Endodermal cell (in vitro differentiated cells): ENCODE data around the gene FXR1. TPM values are rescaled to one million over a fixed set of nuclear protein-coding genes. Genes with fewer than 3 reads are reported as not detected.
"Not testable (repeated sequence)": the region's sequence is repeated elsewhere in the genome, so short reads cannot be mapped to it uniquely, and the experiment has no call there.

Source experiments
- DNase-seq: peaks from one replicate; pipeline ENCODE4 v3.0.0-alpha.2; 2017
- H3K27ac ChIP-seq: 2 replicates; pipeline ENCODE4 v1.5.1; 2013; ENCODE audit warnings: mild to moderate bottlenecking, low read depth, low read length, moderate library complexity
- H3K27me3 ChIP-seq: 2 replicates; pipeline ENCODE4 v1.6.1; 2013; ENCODE audit warnings: mild to moderate bottlenecking, low read length, moderate library complexity; ENCODE audit not compliant: insufficient read depth, control insufficient read depth, poor library complexity, severe bottlenecking
- H3K36me3 ChIP-seq: 2 replicates; pipeline ENCODE4 v1.7.0; 2013; ENCODE audit warnings: mild to moderate bottlenecking, low read length, moderate library complexity; ENCODE audit not compliant: control insufficient read depth, insufficient read depth
- H3K4me1 ChIP-seq: one replicate; pipeline ENCODE4 v1.7.0; 2013; ENCODE audit warnings: low read length; ENCODE audit not compliant: control insufficient read depth, insufficient read depth
- H3K4me3 ChIP-seq: 2 replicates; pipeline ENCODE4 v1.5.1; 2013; ENCODE audit warnings: mild to moderate bottlenecking, low read length, moderate library complexity
- H3K9ac ChIP-seq: 2 replicates; pipeline ENCODE4 v1.6.1; 2013; ENCODE audit warnings: mild to moderate bottlenecking, low read length, moderate library complexity; ENCODE audit not compliant: poor library complexity, severe bottlenecking; ENCODE audit errors: extremely low read depth
- H3K9me3 ChIP-seq: 2 replicates; pipeline ENCODE4 v1.6.1; 2013; ENCODE audit warnings: mild to moderate bottlenecking, low read length, moderate library complexity; ENCODE audit not compliant: control insufficient read depth
- H3K27ac Mint-ChIP-seq: 2 replicates; pipeline ENCODE4 v1.8.0; 2020; ENCODE audit warnings: mixed read lengths
- H3K27me3 Mint-ChIP-seq: 2 replicates; pipeline ENCODE4 v1.8.0; 2021; ENCODE audit warnings: mild to moderate bottlenecking, mixed read lengths; ENCODE audit not compliant: insufficient read depth
- H3K36me3 Mint-ChIP-seq: 2 replicates; pipeline ENCODE4 v1.8.0; 2020; ENCODE audit warnings: low read depth, mixed read lengths
- H3K4me1 Mint-ChIP-seq: 2 replicates; pipeline ENCODE4 v1.8.0; 2020; ENCODE audit warnings: mixed read lengths
- H3K4me3 Mint-ChIP-seq: 2 replicates; pipeline ENCODE4 v1.8.0; 2020; ENCODE audit warnings: mild to moderate bottlenecking, moderate library complexity, mixed read lengths
- H3K9me3 Mint-ChIP-seq: 2 replicates; pipeline ENCODE4 v1.8.0; 2020; ENCODE audit warnings: mild to moderate bottlenecking, mixed read lengths
- WGBS, 2 experiments: methylation state at CpG; one replicate each; pipeline versions ENCODE4 v1.1.5 to v1.1.7; 2013; ENCODE audit warnings: missing lambda C conversion rate in 2 of 2, mixed read lengths in 1 of 2; ENCODE audit not compliant: insufficient coverage in 1 of 2, insufficient read length in 1 of 2; 5-methylcytosine and 5-hydroxymethylcytosine counted together
- total RNA-seq, 2 donors: library from RNA; stranded (reverse); fragmentation: NEBNext Ultra II Directional in 1 of 2; extraction: Animal tissue kit (Norgen Biotek cat#: 25700) in 1 of 2; gene quantifications; 2 replicates in 1 of 2; 3 replicates in 1 of 2; pipeline ENCODE4 v1.2.1, GENCODE V29; 2021
- TF ChIP-seq, protein P1 (sequence below): fragments of 200-600 bp; sonication (generic); conservative IDR thresholded peaks from 2 replicates; pipeline ENCODE4 v1.5.0; 2021; ENCODE audit warnings: antibody characterized with exemption, mild to moderate bottlenecking

Gene FXR1
- total RNA-seq, 2 donors from 2014 or later = 252 to 298 TPM

DNA sequence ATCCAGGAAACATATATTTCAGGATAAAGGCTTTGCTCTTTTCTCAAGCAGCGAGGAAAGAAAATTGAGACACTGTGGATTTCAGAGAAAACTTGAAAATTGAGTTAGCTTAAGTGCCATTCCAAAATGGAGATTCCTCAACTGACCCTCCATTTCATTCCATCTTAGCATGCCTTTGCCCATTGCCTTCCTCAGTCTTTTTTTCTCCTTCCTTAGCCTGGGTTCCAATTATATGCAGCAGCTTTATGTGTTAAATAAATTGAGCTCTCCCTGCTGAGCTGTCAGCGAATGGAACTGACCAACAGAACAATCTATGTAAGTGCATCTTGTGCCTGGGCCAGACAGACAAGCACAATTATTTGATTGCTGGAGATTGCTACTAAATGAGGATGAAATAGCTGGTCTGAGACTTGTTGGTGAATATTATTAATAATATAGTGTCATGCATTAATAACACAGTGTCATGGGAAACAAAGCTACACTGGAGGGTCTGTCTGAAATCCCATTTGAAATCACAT lies 84.0 kb downstream of the FXR1 start:
- peaks cover 56% of the 10 kb centered on the region for H3K27me3 Mint-ChIP-seq
- H3K4me3 Mint-ChIP-seq = no peak overlapping the region
- Histone ChIP-seq H3K27ac (no peak overlapping the region), H3K27me3 (peaks cover 60% of the 10 kb centered on the region), H3K9ac (no peak overlapping the region), H3K9me3 (no peaks in the 10 kb centered on the region), H3K4me3 (no peak overlapping the region), H3K36me3 (no peaks in the 10 kb centered on the region), H3K4me1 (no peaks in the 10 kb centered on the region)
- H3K27ac Mint-ChIP-seq = no peak overlapping the region
- no peaks in the 10 kb centered on the region for H3K36me3 Mint-ChIP-seq
- DNase-seq = no peak
- peaks cover 18% of the 10 kb centered on the region for H3K9me3 Mint-ChIP-seq
- TF ChIP-seq, protein P1, sequence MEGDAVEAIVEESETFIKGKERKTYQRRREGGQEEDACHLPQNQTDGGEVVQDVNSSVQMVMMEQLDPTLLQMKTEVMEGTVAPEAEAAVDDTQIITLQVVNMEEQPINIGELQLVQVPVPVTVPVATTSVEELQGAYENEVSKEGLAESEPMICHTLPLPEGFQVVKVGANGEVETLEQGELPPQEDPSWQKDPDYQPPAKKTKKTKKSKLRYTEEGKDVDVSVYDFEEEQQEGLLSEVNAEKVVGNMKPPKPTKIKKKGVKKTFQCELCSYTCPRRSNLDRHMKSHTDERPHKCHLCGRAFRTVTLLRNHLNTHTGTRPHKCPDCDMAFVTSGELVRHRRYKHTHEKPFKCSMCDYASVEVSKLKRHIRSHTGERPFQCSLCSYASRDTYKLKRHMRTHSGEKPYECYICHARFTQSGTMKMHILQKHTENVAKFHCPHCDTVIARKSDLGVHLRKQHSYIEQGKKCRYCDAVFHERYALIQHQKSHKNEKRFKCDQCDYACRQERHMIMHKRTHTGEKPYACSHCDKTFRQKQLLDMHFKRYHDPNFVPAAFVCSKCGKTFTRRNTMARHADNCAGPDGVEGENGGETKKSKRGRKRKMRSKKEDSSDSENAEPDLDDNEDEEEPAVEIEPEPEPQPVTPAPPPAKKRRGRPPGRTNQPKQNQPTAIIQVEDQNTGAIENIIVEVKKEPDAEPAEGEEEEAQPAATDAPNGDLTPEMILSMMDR = no peak
- 95 to 100% methylated on average over 1 to 2 of the region's 2 CpGs for WGBS, 2 experiments
- peaks cover under 1% of the 10 kb centered on the region for H3K4me1 Mint-ChIP-seq

DNA sequence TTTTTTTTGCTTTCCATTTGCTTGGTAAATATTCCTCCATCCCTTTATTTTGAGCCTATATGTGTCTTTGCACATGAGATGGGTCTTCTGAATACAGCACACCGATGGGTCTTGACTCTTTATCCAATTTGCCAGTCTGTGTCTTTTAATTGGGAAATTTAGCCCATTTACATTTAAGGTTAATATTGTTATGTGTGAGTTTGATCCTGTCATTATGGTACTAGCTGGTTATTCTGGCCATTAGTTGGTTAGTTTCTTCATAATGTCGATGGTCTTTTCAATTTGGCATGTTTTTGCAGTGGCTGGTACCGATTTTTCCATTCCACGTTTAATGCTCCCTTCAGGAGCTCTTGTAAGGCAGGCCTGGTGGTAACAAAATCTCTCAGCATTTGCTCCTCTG lies 89.9 kb downstream of the FXR1 start:
- not testable (repeated sequence) for DNase-seq, H3K27me3 ChIP-seq, H3K4me3 Mint-ChIP-seq, H3K36me3 ChIP-seq, H3K27ac ChIP-seq, H3K4me1 ChIP-seq, H3K36me3 Mint-ChIP-seq, H3K4me1 Mint-ChIP-seq, H3K4me3 ChIP-seq, H3K9ac ChIP-seq, H3K27ac Mint-ChIP-seq, H3K9me3 ChIP-seq
- 90 to 100% methylated on average over 1 to 4 of the region's 4 CpGs for WGBS, 2 experiments
- Mint-ChIP-seq H3K27me3 (peaks cover 22% of the 10 kb centered on the region), H3K9me3 (peaks cover 33% of the 10 kb centered on the region)

DNA sequence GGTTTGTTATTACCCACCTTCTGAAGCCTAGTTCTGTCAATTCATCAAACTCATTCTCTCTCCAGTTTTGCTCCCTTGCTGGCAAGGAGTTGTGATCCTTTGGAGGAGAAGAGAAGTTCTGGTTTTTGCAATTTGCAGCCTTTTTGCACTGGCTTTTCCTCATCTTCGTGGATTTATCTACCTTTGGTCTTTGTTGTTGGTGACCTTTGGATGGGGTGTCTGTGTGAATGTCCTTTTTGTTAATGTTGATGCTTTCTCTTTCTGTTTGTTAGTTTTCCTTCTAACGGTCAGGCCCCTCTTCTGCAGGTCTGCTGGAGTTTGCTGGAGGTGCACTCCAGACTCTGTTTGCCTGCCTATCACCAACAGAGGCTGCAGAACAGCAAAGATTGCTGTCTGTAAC lies 91.0 kb downstream of the FXR1 start:
- not testable (repeated sequence) for H3K4me1 ChIP-seq, H3K4me3 Mint-ChIP-seq, H3K9ac ChIP-seq, H3K9me3 ChIP-seq, H3K4me1 Mint-ChIP-seq, DNase-seq, H3K36me3 ChIP-seq, H3K27me3 ChIP-seq, H3K27ac ChIP-seq, H3K36me3 Mint-ChIP-seq, H3K27ac Mint-ChIP-seq, H3K4me3 ChIP-seq
- H3K9me3 Mint-ChIP-seq = peaks cover 33% of the 10 kb centered on the region
- 80 to 88% methylated on average over 1 to 2 of the region's 2 CpGs for WGBS, 2 experiments
- H3K27me3 Mint-ChIP-seq = peaks cover 19% of the 10 kb centered on the region

DNA sequence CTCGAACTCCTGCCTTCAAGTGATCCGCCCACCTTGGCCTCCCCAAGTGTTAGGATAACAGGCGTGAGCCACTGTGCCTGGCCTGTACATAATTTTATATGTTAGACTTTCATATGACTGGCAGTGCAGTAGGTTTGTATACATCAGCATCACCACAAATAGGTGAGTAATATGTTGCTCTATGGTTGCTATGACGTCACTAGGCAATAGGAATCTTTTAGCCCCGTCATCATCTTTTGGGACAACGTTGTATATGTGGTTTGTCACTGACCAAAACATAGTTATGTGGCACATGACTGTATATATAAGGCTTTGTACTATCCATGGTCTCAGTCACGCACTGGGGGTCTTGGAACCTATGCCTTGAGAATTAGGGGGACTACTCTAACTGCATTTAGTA lies 94.1 kb downstream of the FXR1 start:
- H3K9ac ChIP-seq = no peak overlapping the region
- no peak overlapping the region for H3K4me3 ChIP-seq
- Mint-ChIP-seq H3K27me3 (peaks cover 5% of the 10 kb centered on the region), H3K4me1 (peaks cover 4% of the 10 kb centered on the region), H3K4me3 (no peak overlapping the region), H3K27ac (no peak overlapping the region), H3K36me3 (no peaks in the 10 kb centered on the region), H3K9me3 (peaks cover 16% of the 10 kb centered on the region)
- H3K27me3 ChIP-seq = no peaks in the 10 kb centered on the region
- TF ChIP-seq, protein P1 = no peak
- no peaks in the 10 kb centered on the region for H3K36me3 ChIP-seq
- H3K4me1 ChIP-seq = no peaks in the 10 kb centered on the region
- WGBS, 2 experiments = 92 to 98% methylated on average over 6 to 7 of the region's 7 CpGs
- H3K9me3 ChIP-seq = no peaks in the 10 kb centered on the region
- H3K27ac ChIP-seq = no peak overlapping the region
- no peak for DNase-seq
